Endothelial cell (in vitro differentiated cells): Measurements from ENCODE around the gene MYOM3. TPM values are rescaled to one million over a fixed set of nuclear protein-coding genes. Genes with fewer than 3 reads are reported as not detected.

Experiments used
- DNase-seq: peaks from one replicate; pipeline ENCODE4 v3.0.0; 2021; ENCODE audit warnings: low spot score
- H3K27ac Mint-ChIP-seq: one replicate; pipeline ENCODE4 v1.8.0; 2021; ENCODE audit warnings: mixed read lengths, inconsistent platforms; ENCODE audit not compliant: unreplicated experiment
- H3K27me3 Mint-ChIP-seq: one replicate; pipeline ENCODE4 v1.8.0; 2021; ENCODE audit warnings: mild to moderate bottlenecking, moderate library complexity, mixed read lengths, inconsistent platforms; ENCODE audit not compliant: unreplicated experiment
- H3K36me3 Mint-ChIP-seq: one replicate; pipeline ENCODE4 v1.8.0; 2021; ENCODE audit warnings: mild to moderate bottlenecking, low read depth, mixed read lengths, inconsistent platforms; ENCODE audit not compliant: unreplicated experiment
- H3K4me1 Mint-ChIP-seq: one replicate; pipeline ENCODE4 v1.8.0; 2021; ENCODE audit warnings: mild to moderate bottlenecking, mixed read lengths, inconsistent platforms; ENCODE audit not compliant: unreplicated experiment
- H3K4me3 Mint-ChIP-seq: one replicate; pipeline ENCODE4 v1.8.0; 2021; ENCODE audit warnings: mild to moderate bottlenecking, mixed read lengths, inconsistent platforms; ENCODE audit not compliant: unreplicated experiment
- H3K9me3 Mint-ChIP-seq: one replicate; pipeline ENCODE4 v1.8.0; 2021; ENCODE audit warnings: mixed read lengths, inconsistent platforms; ENCODE audit not compliant: unreplicated experiment
- total RNA-seq: library from RNA; stranded (reverse); fragmentation: NEBNext Ultra II Directional; extraction: Animal tissue kit (Norgen Biotek cat#: 25700); gene quantifications from one replicate; pipeline ENCODE4 v1.2.1, GENCODE V29; 2021; ENCODE audit not compliant: unreplicated experiment
- TF ChIP-seq, protein P1 (sequence below): fragments of 200-600 bp; sonication (generic); IDR thresholded peaks from one replicate; pipeline ENCODE4 v1.5.0; 2021; ENCODE audit warnings: antibody characterized with exemption; ENCODE audit not compliant: unreplicated experiment

The MYOM3 gene
- total RNA-seq, 1 donor from 2014 or later: 0.59 TPM

DNA sequence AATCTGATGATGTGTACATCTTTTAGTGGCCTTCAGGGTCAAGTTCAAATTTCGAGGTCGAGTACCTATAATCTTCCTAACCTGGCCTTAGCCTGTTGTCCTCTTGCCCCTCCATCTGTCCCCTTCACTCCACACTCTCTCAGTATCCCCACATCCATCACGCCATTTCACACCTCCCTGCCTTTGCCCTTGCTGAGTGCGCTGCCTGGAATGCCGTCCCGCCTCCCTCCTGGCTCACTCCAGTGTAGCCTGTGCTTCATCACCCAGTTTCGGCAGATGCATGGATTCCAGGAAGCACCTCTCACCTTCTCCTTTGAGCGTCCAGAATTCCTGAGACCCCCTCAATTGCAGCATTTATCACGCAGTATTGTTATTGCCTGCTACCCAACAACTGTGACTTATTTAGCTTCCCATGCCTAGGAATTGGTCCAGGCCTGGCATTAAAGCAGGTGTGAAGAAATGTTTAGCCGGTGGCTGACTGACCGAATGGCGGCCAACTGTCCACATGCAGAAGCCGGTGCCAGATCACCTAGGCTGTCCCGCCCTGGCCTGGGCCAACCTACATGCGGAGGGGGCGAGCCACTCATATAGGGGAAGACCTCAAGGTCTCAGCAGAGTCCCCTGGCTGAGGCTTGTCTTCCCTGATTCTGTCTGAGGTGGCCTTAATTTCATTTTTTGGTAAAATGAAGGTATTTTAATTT lies 34.5 kb downstream of the MYOM3 start:
- DNase-seq: no peak
- Mint-ChIP-seq H3K9me3 (no peaks in the 10 kb centered on the region), H3K36me3 (no peaks in the 10 kb centered on the region), H3K4me3 (no peak overlapping the region), H3K4me1 (peaks cover 8% of the 10 kb centered on the region), H3K27me3 (peaks cover 7% of the 10 kb centered on the region), H3K27ac (no peak overlapping the region)
- TF ChIP-seq, protein P1, sequence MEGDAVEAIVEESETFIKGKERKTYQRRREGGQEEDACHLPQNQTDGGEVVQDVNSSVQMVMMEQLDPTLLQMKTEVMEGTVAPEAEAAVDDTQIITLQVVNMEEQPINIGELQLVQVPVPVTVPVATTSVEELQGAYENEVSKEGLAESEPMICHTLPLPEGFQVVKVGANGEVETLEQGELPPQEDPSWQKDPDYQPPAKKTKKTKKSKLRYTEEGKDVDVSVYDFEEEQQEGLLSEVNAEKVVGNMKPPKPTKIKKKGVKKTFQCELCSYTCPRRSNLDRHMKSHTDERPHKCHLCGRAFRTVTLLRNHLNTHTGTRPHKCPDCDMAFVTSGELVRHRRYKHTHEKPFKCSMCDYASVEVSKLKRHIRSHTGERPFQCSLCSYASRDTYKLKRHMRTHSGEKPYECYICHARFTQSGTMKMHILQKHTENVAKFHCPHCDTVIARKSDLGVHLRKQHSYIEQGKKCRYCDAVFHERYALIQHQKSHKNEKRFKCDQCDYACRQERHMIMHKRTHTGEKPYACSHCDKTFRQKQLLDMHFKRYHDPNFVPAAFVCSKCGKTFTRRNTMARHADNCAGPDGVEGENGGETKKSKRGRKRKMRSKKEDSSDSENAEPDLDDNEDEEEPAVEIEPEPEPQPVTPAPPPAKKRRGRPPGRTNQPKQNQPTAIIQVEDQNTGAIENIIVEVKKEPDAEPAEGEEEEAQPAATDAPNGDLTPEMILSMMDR: no peak

DNA sequence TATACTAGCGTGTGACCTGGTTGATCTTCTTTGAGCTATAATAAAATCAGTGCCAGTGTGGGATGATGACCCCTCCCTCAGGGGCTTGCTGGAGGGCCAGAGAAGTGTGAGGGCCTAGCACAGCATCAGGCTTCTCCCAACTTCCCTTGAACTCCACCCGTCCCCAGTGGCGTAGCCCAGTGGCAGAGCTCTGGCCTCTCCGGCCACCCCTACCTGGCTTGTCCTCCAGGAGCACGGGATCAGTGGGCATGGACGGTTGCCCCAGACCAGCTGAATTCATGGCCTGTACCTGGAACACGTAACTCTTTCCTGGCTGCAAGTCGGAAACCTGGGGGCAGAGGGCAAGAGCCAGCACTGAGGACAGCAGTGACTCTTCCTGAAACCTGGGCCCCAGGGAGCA lies 36.0 kb downstream of the MYOM3 start:
- Mint-ChIP-seq H3K4me3 (no peak overlapping the region), H3K27me3 (peaks cover 7% of the 10 kb centered on the region), H3K4me1 (peaks cover 15% of the 10 kb centered on the region), H3K9me3 (no peaks in the 10 kb centered on the region), H3K36me3 (no peaks in the 10 kb centered on the region), H3K27ac (no peak overlapping the region)
- TF ChIP-seq, protein P1: no peak
- no peak for DNase-seq

DNA sequence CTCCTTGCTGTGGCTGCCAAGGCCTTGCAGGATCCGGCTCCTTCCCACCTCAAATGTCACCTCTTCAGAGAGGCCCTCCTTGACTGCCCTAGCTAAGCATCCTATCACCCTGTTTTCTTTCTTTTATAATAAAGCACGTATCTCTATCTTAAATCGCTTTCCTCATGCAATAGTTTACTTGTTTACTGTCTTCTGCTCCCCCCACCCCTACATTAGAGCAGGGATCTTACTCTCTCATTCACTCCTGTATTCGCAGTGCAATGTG lies 36.4 kb downstream of the MYOM3 start:
- Mint-ChIP-seq H3K4me3 (no peak overlapping the region), H3K36me3 (no peaks in the 10 kb centered on the region), H3K4me1 (peaks cover 18% of the 10 kb centered on the region), H3K27ac (no peak overlapping the region), H3K27me3 (peaks cover 5% of the 10 kb centered on the region), H3K9me3 (no peaks in the 10 kb centered on the region)
- DNase-seq: no peak
- TF ChIP-seq, protein P1: no peak

DNA sequence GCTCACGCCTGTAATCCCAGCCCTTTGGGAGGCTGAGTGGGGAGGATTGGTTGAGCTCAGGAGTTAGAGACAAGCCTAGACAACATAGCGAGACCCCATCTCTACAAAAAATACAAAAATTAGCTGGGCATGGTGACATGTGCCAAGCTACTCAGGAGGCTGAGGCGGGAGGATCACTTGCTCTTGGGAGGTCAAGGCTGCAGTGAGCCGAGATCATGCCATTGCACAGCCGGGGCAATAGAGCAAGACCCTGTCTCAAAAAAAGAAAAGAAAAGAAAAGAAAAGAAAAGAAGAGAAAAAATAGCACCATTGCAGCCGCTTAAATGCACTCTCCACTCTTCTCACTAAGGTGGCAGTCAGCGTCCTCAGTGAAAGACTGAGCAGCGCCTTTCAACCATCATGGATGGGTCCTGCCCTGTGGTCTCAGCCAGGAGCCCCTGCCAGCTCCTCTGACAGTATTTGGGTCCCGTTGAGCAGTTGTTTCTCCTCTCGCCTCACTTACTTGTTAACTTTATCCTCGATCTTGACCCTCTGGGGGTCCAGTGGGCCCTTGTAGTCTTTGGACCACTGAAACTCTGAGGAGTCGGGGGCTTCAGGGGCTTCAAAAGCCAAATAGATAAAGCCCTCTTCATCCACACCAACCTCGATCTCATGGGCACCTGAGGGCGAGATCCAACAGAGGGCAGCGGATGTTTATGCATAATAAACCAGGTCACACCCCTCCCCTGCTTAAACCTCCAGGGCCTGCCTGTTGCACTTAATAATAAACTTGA lies 36.9 kb downstream of the MYOM3 start:
- peaks cover 2% of the 10 kb centered on the region for H3K27me3 Mint-ChIP-seq

More for the DNA sequence above, 36.9 kb downstream of the MYOM3 start:
- Mint-ChIP-seq H3K27ac (no peak overlapping the region), H3K4me3 (no peak overlapping the region), H3K36me3 (no peaks in the 10 kb centered on the region), H3K9me3 (no peaks in the 10 kb centered on the region), H3K4me1 (peaks cover 18% of the 10 kb centered on the region)
- no peak for DNase-seq
- TF ChIP-seq, protein P1: no peak
